GM21737 (cell line): ENCODE results near the gene LIFR.
"Not testable (repeated sequence)": the region's sequence is repeated elsewhere in the genome, so short reads cannot be mapped to it uniquely, and the experiment has no call there.

Experiments used
- ATAC-seq: cut with Tn5 transposase; IDR thresholded peaks from one replicate; pipeline ENCODE4 v1.9.1; 2021; ENCODE audit warnings: mild to moderate bottlenecking, moderate library complexity; ENCODE audit not compliant: unreplicated experiment

LIFR gene

GRCh38 chr5:38524022-38524421, 32.4 kb downstream of the LIFR start:
- ATAC-seq, result no peak

DNA sequence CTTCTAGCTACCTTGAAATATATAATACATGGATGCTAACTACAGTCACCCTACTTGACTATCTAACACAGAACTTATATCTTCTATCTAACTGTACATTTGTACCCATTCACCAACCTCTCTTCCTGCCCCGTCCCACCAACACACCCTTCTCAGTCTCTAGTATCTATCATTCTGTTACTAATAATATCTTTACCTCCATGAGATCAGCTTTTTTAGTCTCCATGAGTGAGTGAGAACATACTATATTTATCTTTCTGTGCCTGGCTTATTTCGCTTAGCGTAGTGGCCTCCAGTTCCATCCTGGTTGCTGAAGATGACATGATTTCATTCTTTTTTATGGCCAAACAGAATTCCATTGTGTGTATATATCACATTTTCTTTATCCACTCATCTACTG, 37.0 kb downstream of the LIFR start:
- no peak for ATAC-seq

DNA sequence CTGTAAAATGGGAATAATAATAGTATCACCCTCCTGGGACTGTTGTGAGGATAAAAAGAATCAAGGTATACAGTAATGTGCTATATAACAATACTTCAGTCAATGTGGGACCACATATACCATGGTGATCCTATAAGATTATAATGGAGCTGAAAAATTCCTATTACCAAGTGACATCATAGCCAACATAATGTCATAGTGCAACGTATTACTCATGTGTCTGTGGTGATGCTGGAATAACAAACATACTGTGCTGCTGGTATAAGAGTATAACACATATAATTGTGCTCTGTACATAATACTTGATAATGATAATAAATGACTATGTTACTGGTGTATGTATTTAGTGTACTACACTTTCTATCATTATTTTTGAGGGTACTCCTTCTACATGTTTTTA, 38.1 kb downstream of the LIFR start:
- no peak for ATAC-seq

DNA sequence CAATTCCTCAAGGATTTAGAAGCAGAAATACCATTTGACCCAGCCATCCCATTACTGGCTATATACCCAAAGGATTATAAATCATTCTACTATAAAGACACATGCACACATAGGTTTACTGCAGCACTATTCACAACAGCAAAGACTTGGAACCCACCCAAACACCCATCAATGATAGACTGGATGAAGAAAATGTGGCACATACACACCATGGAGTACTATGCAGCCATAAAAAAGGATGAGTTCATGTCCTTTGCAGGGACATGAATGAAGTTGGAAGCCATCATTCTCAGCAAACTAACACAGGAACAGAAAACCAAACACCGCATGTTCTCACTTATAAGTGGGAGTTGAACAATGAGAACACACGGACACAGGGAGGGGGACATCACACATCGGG, 39.8 kb downstream of the LIFR start:
- ATAC-seq, result not testable (repeated sequence)

DNA sequence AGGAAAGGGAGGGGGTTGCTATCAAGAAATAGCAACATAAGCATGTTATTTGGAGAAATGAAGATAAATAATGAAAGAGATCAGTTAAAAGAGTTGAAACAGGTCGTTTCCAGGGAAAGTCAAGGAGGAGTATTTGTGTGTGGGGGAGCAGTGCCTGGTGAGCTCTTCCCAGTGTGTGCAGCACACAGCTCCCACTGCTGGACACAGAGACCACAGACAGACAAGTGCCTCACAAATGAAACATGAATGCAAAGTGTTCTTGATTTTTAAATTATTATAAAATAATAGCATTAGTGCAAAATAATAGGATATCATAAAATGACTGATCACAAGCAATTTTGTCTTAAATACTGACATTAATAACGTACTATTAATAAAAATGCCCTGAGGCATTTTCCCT, 40.8 kb downstream of the LIFR start:
- no peak for ATAC-seq

GRCh38 chr5:38515092-38515491, 41.4 kb downstream of the LIFR start:
- ATAC-seq, result no peak

- no peak for ATAC-seq
These were observed 47.3 kb downstream of the LIFR start for GRCh38 chr5:38509185-38509584.

GRCh38 chr5:38506302-38506701, 50.1 kb downstream of the LIFR start:
- ATAC-seq, result no peak

DNA sequence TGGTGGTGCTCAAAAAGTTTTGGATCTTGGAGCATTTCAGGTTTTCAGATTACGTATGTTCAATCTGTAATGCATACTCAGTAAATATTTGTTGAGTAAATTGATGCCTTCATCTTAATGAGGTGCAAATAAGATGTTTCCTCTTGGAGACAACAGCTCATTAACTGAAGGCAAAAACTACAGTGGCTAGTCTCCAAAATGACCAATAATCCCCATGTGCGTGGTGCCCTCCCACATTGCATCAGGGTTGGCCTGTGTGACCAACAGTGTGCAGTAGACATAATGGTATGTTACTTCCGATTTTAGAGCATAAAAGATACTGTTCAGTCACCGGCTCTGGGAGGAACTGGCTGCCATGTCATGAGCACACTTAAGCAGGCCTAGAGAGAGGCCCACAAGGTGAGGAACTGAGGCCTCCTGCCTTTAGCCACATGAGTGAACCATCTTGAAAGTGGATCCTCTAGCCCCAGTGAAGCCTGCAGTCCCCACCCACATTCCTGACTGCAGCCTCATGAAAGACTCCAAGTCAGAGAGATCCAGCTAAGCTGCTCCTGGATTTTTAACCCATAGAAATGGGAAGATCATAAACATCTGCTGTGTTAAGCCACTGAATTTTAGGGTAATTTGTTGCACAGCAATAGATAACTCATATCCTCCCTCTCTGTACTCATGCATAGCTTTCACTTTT, 55.7 kb downstream of the LIFR start:
- ATAC-seq, result no peak

DNA sequence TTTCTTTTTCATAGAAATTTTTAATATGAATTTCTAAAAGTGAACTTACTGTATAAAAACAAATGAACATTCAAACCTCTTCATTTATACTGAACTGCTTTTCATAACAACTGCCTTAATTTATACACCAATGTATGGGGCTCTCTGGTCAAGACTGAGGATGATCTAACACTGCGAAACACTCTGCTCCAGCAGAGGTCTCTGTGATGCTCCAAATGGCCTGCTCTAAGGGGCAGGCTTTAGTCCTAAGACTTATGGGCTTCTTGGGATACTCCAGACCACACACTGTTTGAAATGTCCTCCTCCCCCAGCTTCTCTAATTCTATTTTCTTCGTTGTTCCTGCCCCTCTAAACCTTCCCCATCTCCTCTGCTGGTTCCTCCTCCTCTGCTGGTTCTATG, 58.5 kb downstream of the LIFR start:
- ATAC-seq, result no peak

- ATAC-seq, result no peak
These were observed 61.7 kb downstream of the LIFR start for GRCh38 chr5:38494763-38495162.

- ATAC-seq, result no peak
These were observed 62.3 kb downstream of the LIFR start for GRCh38 chr5:38494175-38494574.

GRCh38 chr5:38483805-38484398, 72.5 kb downstream of the LIFR start:
- no peak for ATAC-seq

- no peak for ATAC-seq
These were observed 77.0 kb downstream of the LIFR start for GRCh38 chr5:38479315-38479904.

DNA sequence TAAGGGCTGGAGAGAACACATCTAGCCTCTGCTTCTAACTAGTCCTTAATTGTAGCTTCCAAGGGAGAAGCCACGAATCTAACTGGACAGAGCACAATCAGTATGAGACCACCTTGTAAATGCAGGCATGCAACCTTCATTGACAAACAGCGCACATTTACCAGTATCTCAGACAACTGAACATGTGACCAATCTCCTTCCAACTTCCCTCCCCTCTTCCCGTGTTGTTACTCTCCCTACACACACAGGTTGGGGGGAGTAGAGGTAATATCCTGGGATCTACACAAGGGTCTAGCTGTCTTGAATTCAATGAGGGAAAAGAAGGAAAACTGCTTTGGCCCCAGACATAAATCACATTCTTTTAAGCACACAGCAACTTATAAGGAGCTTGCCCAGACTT, 77.6 kb downstream of the LIFR start:
- ATAC-seq, result no peak

DNA sequence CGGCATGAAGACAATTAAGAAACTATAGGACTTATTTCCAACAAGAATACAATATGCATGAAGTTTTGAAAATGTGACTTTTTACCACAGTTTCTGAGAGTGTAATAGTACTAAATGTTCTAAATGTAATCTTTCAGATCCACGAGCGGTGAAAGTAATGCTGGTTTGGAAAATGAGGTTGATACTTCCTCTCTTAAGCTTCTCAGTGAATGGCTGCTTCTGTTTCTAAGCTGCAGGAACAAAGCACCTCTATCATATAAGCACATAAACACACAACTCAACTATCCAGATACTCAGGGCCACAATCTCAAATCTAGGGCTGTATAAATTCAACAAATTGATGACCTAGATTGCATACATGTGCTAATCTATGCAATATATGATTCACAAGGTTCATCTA, 78.3 kb downstream of the LIFR start:
- no peak for ATAC-seq

DNA sequence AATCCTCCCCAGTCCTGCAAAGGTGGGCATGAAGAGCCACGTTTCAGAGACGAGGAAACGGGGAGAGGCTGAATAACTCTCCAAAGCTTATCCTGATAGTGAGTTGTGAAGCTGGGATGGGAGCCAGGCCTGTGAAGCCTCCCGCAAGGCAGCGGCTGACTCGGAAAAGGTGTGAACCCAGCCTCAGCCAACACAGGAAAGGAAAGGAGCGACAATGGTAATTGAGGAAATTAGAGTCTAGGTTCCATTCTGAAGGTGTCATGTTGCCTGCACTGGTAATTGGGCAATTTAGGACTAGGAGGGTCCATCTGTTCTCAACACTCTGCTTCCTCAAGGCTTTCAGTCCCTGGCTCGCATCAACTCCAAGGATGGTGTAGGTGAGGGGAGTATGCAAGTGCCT, 83.4 kb downstream of the LIFR start:
- no peak for ATAC-seq

DNA sequence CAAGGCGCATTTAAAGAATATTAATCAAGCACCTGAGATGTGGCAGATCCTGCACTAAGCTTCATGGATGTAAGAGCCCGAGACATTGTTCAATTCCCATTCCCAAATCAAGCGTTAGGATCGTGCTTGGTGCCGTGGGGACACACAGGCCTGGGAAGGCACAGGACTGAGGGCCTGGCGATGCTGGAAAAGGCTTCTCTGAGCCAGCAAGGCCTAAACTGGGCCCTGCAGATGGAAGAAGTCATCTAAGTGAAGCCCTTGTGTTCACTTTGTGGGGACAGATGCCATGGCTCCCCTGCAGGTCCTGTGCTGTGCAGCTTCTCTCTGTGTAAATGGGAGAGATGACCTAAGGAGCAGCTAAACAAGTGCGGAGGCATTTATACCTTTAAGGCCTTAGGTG, 83.9 kb downstream of the LIFR start:
- no peak for ATAC-seq

DNA sequence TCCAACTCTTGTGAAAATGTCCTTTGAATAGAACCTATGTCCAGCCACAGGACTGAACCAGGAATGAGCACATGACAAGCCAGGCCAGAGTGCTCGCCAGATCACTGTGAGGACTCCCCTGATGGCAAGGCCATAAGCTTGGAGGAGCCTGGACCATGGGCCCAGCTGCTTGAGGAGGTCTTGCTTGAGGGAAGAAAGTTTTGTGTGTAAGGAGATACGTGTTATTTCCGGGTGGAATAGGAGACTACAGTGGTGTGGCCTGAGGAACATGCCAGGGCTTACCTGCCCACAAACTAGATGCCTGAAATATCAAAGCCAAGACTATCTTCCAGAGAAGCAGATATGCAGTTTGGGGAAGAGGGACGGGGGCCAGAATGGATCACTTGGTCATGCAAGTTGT, 84.7 kb downstream of the LIFR start:
- ATAC-seq, result no peak

GRCh38 chr5:38469707-38470267, 86.7 kb downstream of the LIFR start:
- no peak for ATAC-seq

- ATAC-seq, result no peak
These were observed 87.3 kb downstream of the LIFR start for GRCh38 chr5:38468978-38469706.
